ENCODE results near the gene IL22RA1.

Gene IL22RA1

GRCh38 chr1:24120965-24121364 lies 22.0 kb downstream of the IL22RA1 start:
- TF ChIP-seq CTCF (IDR thresholded peaks at IDR 0.05; ENCODE audit: insufficient read depth, low read length, poor library complexity, severe bottlenecking) = no peak

GRCh38 chr1:24119859-24120756 lies 22.8 kb downstream of the IL22RA1 start:
- H3K27me3 ChIP-seq (replicated peaks; ENCODE audit: control insufficient read depth, insufficient read depth, low read length) = no peaks in the 10 kb centered on the region; the same call in 1 of the 2 replicates
- DNase-seq (ENCODE audit: extremely low read depth, insufficient read length) = no peak
- no peak for TF ChIP-seq CTCF (IDR thresholded peaks at IDR 0.05; ENCODE audit: insufficient read depth, low read length, poor library complexity, severe bottlenecking)
- H3K4me3 ChIP-seq (replicated peaks; ENCODE audit: low read depth, low read length) = no peak overlapping the region
- H3K36me3 ChIP-seq (ENCODE audit: control insufficient read depth, insufficient read depth, low read length) = no peaks in the 10 kb centered on the region

More at GRCh38 chr1:24120965-24121364, 22.0 kb downstream of the IL22RA1 start:
- DNase-seq (ENCODE audit: extremely low read depth, insufficient read length) = no peak
- Histone ChIP-seq H3K27me3 (replicated peaks; ENCODE audit: control insufficient read depth, insufficient read depth, low read length) (no peaks in the 10 kb centered on the region; the same call in 1 of the 2 replicates), H3K4me3 (replicated peaks; ENCODE audit: low read depth, low read length) (no peak overlapping the region), H3K36me3 (ENCODE audit: control insufficient read depth, insufficient read depth, low read length) (no peaks in the 10 kb centered on the region)

GRCh38 chr1:24119489-24119858 lies 23.5 kb downstream of the IL22RA1 start:
- DNase-seq (ENCODE audit: extremely low read depth, insufficient read length) = no peak
- Histone ChIP-seq H3K4me3 (replicated peaks; ENCODE audit: low read depth, low read length) (no peak overlapping the region), H3K27me3 (replicated peaks; ENCODE audit: control insufficient read depth, insufficient read depth, low read length) (no peaks in the 10 kb centered on the region; the same call in 1 of the 2 replicates), H3K36me3 (ENCODE audit: control insufficient read depth, insufficient read depth, low read length) (no peaks in the 10 kb centered on the region)
- TF ChIP-seq CTCF (IDR thresholded peaks at IDR 0.05; ENCODE audit: insufficient read depth, low read length, poor library complexity, severe bottlenecking) = no peak

- Histone ChIP-seq H3K27me3 (replicated peaks; ENCODE audit: control insufficient read depth, insufficient read depth, low read length) (no peaks in the 10 kb centered on the region; the same call in 1 of the 2 replicates), H3K36me3 (ENCODE audit: control insufficient read depth, insufficient read depth, low read length) (no peaks in the 10 kb centered on the region), H3K4me3 (replicated peaks; ENCODE audit: low read depth, low read length) (no peak overlapping the region)
- TF ChIP-seq CTCF (IDR thresholded peaks at IDR 0.05; ENCODE audit: insufficient read depth, low read length, poor library complexity, severe bottlenecking) = no peak
- no peak for DNase-seq (ENCODE audit: extremely low read depth, insufficient read length)
These were observed 24.3 kb downstream of the IL22RA1 start for GRCh38 chr1:24118410-24119242.

- H3K36me3 ChIP-seq (ENCODE audit: control insufficient read depth, insufficient read depth, low read length) = no peaks in the 10 kb centered on the region
- H3K27me3 ChIP-seq (replicated peaks; ENCODE audit: control insufficient read depth, insufficient read depth, low read length) = no peaks in the 10 kb centered on the region; the same call in 1 of the 2 replicates
- no peak for TF ChIP-seq CTCF (IDR thresholded peaks at IDR 0.05; ENCODE audit: insufficient read depth, low read length, poor library complexity, severe bottlenecking)
- no peak overlapping the region for H3K4me3 ChIP-seq (replicated peaks; ENCODE audit: low read depth, low read length)
- DNase-seq (ENCODE audit: extremely low read depth, insufficient read length) = no peak
These were observed 25.1 kb downstream of the IL22RA1 start for GRCh38 chr1:24117722-24118409.
